Endothelial cell (in vitro differentiated cells): Measurements from ENCODE around the gene ATP6V1A. TPM values are rescaled to one million over a fixed set of nuclear protein-coding genes. Genes with fewer than 3 reads are reported as not detected.
A peak's percentile ranks its signal among the peaks of the same experiment; 100 is the strongest.
"Not testable (repeated sequence)": the region's sequence is repeated elsewhere in the genome, so short reads cannot be mapped to it uniquely, and the experiment has no call there.

ENCODE experiments used
- DNase-seq: peaks from one replicate; pipeline ENCODE4 v3.0.0; 2021; ENCODE audit warnings: low spot score
- H3K27ac Mint-ChIP-seq: one replicate; pipeline ENCODE4 v1.8.0; 2021; ENCODE audit warnings: mixed read lengths, inconsistent platforms; ENCODE audit not compliant: unreplicated experiment
- H3K27me3 Mint-ChIP-seq: one replicate; pipeline ENCODE4 v1.8.0; 2021; ENCODE audit warnings: mild to moderate bottlenecking, moderate library complexity, mixed read lengths, inconsistent platforms; ENCODE audit not compliant: unreplicated experiment
- H3K36me3 Mint-ChIP-seq: one replicate; pipeline ENCODE4 v1.8.0; 2021; ENCODE audit warnings: mild to moderate bottlenecking, low read depth, mixed read lengths, inconsistent platforms; ENCODE audit not compliant: unreplicated experiment
- H3K4me1 Mint-ChIP-seq: one replicate; pipeline ENCODE4 v1.8.0; 2021; ENCODE audit warnings: mild to moderate bottlenecking, mixed read lengths, inconsistent platforms; ENCODE audit not compliant: unreplicated experiment
- H3K4me3 Mint-ChIP-seq: one replicate; pipeline ENCODE4 v1.8.0; 2021; ENCODE audit warnings: mild to moderate bottlenecking, mixed read lengths, inconsistent platforms; ENCODE audit not compliant: unreplicated experiment
- H3K9me3 Mint-ChIP-seq: one replicate; pipeline ENCODE4 v1.8.0; 2021; ENCODE audit warnings: mixed read lengths, inconsistent platforms; ENCODE audit not compliant: unreplicated experiment
- total RNA-seq: library from RNA; stranded (reverse); fragmentation: NEBNext Ultra II Directional; extraction: Animal tissue kit (Norgen Biotek cat#: 25700); gene quantifications from one replicate; pipeline ENCODE4 v1.2.1, GENCODE V29; 2021; ENCODE audit not compliant: unreplicated experiment
- TF ChIP-seq, protein P1 (sequence below): fragments of 200-600 bp; sonication (generic); IDR thresholded peaks from one replicate; pipeline ENCODE4 v1.5.0; 2021; ENCODE audit warnings: antibody characterized with exemption; ENCODE audit not compliant: unreplicated experiment

The ATP6V1A gene
- total RNA-seq, 1 donor from 2014 or later, result 71.3 TPM

DNA sequence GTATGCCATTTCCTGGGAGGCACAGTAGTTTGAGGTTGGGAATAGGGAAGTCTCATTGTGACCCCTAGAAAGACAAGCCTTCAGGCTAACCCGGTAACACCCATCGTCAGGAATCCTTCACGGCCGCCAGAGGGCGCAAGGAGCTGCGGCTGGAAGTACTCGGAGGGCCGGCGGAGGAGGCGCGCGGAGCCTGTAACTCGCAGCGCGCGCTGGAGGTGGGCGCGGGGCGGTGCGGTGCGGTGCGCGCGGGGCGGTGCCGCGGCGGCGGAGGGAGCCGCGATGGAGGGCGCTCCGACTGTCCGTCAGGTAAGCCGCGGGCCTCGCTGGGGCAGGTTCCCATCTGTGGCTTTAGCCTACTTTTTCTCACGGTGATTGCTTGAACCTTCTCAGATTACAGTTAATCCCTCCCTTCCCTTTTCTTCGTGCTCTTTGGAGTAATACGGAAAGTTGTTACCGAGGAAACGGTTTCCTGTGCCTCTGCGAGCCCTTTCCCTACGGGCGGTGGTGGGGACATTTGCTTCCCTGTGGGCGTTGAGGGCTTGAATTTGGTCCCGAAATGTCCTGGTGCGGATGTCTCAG is 91.9 kb downstream of the ATP6V1A start, which contains the start of gene GRAMD1C:
Gene GRAMD1C, plus strand, starts transcription at position 158 of the 579 bp plus-strand sequence. Its CDS starts 122 bp downstream, at position 280.
- Mint-ChIP-seq H3K4me3 (peak within 1 kb of the TSS; percentile 94), H3K27me3 (peaks cover 3% of the 10 kb centered on the region), H3K36me3 (no peaks in the 10 kb centered on the region), H3K9me3 (no peaks in the 10 kb centered on the region), H3K27ac (peak within 1 kb of the TSS; percentile 66), H3K4me1 (peaks cover 7% of the 10 kb centered on the region)
- TF ChIP-seq, protein P1, sequence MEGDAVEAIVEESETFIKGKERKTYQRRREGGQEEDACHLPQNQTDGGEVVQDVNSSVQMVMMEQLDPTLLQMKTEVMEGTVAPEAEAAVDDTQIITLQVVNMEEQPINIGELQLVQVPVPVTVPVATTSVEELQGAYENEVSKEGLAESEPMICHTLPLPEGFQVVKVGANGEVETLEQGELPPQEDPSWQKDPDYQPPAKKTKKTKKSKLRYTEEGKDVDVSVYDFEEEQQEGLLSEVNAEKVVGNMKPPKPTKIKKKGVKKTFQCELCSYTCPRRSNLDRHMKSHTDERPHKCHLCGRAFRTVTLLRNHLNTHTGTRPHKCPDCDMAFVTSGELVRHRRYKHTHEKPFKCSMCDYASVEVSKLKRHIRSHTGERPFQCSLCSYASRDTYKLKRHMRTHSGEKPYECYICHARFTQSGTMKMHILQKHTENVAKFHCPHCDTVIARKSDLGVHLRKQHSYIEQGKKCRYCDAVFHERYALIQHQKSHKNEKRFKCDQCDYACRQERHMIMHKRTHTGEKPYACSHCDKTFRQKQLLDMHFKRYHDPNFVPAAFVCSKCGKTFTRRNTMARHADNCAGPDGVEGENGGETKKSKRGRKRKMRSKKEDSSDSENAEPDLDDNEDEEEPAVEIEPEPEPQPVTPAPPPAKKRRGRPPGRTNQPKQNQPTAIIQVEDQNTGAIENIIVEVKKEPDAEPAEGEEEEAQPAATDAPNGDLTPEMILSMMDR, result peak; percentile 95
- DNase-seq, result peak; percentile 90

DNA sequence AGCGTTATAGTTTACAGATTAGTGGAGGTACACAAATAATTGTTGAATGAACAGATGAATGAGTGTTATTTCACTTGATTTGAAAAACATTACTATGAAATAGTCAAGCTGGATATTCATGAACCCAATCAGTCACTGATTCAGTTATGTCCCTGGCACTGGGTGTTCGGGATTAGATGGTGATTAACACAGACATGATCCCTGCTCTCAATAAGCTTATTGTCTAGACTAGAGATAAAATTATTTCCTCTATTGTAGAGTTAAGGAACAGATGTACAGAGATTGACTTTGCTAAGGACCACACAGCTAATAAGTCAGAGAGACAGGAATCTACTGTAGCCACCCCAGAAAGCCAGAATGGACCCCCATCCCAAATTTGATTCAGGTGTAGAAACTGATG is 92.7 kb downstream of the ATP6V1A start:
- Mint-ChIP-seq H3K9me3 (no peaks in the 10 kb centered on the region), H3K36me3 (no peaks in the 10 kb centered on the region), H3K27me3 (peaks cover 3% of the 10 kb centered on the region), H3K4me1 (peaks cover 7% of the 10 kb centered on the region), H3K4me3 (peak overlapping the region; percentile 94), H3K27ac (peak overlapping the region; percentile 66)
- TF ChIP-seq, protein P1, result no peak
- DNase-seq, result no peak

GRCh38 chr3:113844622-113845222 is 97.9 kb downstream of the ATP6V1A start:
- TF ChIP-seq, protein P1, result peak; percentile 62
- no peaks in the 10 kb centered on the region for H3K36me3 Mint-ChIP-seq
- H3K9me3 Mint-ChIP-seq, result no peaks in the 10 kb centered on the region
- no peak overlapping the region for H3K4me3 Mint-ChIP-seq
- H3K27ac Mint-ChIP-seq, result no peak overlapping the region
- no peak for DNase-seq
- no peaks in the 10 kb centered on the region for H3K27me3 Mint-ChIP-seq
- no peaks in the 10 kb centered on the region for H3K4me1 Mint-ChIP-seq

DNA sequence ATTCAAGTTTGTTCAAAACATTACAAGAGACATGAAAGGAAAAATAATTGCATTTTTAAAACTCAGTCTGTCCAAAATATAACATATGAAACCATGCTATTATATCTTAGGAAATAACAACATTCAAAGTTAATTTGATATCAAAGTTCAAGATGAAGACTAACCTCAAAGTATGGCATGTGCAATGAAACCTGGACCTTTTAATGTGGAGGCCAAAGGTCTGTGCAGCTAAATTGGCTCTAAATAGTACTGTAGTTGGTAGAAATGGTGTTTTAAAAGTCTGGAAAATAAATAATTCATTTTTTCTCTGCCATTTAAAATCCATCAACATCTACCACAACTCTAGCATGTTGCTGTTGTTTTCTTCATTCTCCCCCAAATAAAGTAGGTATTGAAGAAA is 100.4 kb downstream of the ATP6V1A start:
- H3K9me3 Mint-ChIP-seq, result no peaks in the 10 kb centered on the region
- no peaks in the 10 kb centered on the region for H3K27me3 Mint-ChIP-seq
- no peak overlapping the region for H3K4me3 Mint-ChIP-seq
- DNase-seq, result no peak
- peaks cover 5% of the 10 kb centered on the region for H3K36me3 Mint-ChIP-seq
- H3K4me1 Mint-ChIP-seq, result no peaks in the 10 kb centered on the region
- TF ChIP-seq, protein P1, result no peak
- H3K27ac Mint-ChIP-seq, result no peak overlapping the region

GRCh38 chr3:113847664-113848461 is 101.0 kb downstream of the ATP6V1A start:
- TF ChIP-seq, protein P1, result no peak
- Mint-ChIP-seq H3K27me3 (no peaks in the 10 kb centered on the region), H3K4me3 (no peak overlapping the region)

GRCh38 chr3:113849071-113849470 is 102.2 kb downstream of the ATP6V1A start:
- not testable (repeated sequence) for DNase-seq, H3K27me3 Mint-ChIP-seq, H3K4me3 Mint-ChIP-seq, H3K36me3 Mint-ChIP-seq, H3K27ac Mint-ChIP-seq, H3K9me3 Mint-ChIP-seq, H3K4me1 Mint-ChIP-seq

More at GRCh38 chr3:113847664-113848461, 101.0 kb downstream of the ATP6V1A start:
- Mint-ChIP-seq H3K36me3 (peaks cover 5% of the 10 kb centered on the region), H3K27ac (no peak overlapping the region), H3K4me1 (no peaks in the 10 kb centered on the region), H3K9me3 (no peaks in the 10 kb centered on the region)
- DNase-seq, result no peak

- not testable (repeated sequence) for H3K4me3 Mint-ChIP-seq, H3K36me3 Mint-ChIP-seq, DNase-seq, H3K9me3 Mint-ChIP-seq, H3K27ac Mint-ChIP-seq, H3K27me3 Mint-ChIP-seq, H3K4me1 Mint-ChIP-seq
These were observed 103.0 kb downstream of the ATP6V1A start for GRCh38 chr3:113849841-113850240.
